HG02852 (cell line): ENCODE results near the gene BLZF1.
A peak's percentile ranks its signal among the peaks of the same experiment; 100 is the strongest.
"Not testable (repeated sequence)": the region's sequence is repeated elsewhere in the genome, so short reads cannot be mapped to it uniquely, and the experiment has no call there.

Experiments used
- ATAC-seq: cut with Tn5 transposase; IDR thresholded peaks from one replicate; pipeline ENCODE4 v1.9.1; 2021; ENCODE audit warnings: mild to moderate bottlenecking, moderate library complexity; ENCODE audit not compliant: unreplicated experiment

Gene BLZF1

GRCh38 chr1:169360415-169360814, 7.6 kb upstream of the BLZF1 start:
- ATAC-seq = no peak

- ATAC-seq = no peak
Measured at GRCh38 chr1:169361281-169361680, 6.7 kb upstream of the BLZF1 start.

- peak; percentile 35 for ATAC-seq
Measured at GRCh38 chr1:169363046-169363730, 4.8 kb upstream of the BLZF1 start.

DNA sequence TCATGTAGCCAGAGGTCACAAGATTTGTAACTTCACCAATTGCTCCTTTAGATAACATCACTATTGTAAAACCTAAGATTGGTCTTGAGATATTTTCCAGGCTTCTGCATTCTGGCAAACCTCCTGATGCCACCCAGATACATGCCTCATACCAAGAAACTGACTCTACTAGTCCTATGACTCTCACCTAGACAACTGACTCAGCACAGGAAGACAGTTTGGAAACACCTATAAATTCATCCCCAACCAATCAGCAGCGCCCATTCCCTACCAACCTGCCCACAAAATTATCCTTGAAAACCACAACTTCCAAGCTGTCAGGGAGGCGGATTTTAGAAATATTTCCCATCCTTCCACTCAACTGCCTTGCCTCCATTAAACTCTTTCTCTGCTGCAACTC, 3.0 kb upstream of the BLZF1 start:
- no peak for ATAC-seq

DNA sequence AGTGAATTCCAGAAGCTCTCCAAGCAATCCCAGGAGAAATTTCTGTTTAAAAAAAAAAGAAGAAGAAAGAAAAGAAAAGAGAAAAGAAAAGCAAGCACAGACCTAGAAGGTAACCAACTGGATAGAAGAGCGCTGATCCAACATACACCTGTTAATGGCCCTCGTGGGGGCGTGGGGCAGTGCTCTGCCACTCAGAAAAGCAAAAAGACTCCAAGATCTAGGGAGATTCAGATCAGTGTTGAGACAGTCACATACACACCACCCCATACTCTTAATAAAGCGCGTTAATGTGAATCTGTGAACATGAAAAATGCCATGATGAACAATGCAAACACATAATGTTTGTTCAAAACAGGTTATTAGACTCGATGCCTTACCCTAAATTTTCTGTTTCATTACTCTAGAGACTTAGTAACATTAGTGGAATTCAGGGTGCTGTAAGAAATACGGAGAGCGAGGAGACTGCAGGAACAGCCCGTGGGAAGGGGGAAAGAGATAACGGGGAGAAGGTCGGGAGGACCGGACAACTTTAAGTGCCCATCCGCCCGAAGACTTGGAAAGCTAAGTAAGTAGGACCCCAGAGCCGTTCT, 804 bp upstream of the BLZF1 start:
- ATAC-seq = no peak

GRCh38 chr1:169368406-169368769, 393 bp downstream of the BLZF1 start:
- no peak for ATAC-seq

DNA sequence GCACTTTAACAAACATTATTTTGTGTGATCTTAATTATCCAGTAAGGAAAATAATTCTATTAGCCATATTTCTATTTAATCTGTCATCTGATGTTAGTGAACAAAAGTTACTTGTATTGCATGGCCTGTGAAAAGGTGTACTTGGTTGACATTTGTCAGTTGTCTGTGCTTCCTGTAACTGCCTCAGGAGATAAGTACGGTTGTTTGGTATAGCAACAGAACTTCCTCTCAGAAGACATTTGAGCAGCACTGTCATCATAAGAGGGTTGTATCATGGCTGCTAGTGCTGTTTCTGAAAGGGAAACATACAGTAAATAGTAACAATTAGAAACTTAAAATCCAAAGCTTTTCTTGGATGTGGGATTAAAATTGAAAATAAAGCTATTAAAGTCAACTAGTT, 3.4 kb downstream of the BLZF1 start:
- ATAC-seq = no peak

DNA sequence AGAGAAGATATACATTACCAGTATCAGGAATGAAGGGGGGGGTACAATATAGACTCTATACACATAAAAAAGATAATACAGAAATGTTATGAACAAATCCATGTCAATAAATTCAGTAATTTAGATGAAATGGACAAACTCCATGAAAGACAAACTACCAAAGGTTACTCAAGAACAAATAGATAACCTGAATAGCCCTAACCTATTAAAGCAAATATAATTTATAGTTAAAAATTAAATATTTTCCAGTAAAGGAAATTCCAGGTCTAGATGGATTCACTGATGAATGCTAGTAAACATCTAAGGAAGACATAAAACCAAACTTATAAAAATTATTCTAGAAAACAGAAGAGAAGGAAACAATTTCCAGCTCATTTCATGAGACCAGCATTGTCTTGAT, 13.2 kb downstream of the BLZF1 start:
- no peak for ATAC-seq

- no peak for ATAC-seq
Measured at GRCh38 chr1:169383449-169383848, 15.5 kb downstream of the BLZF1 start.

- no peak for ATAC-seq
Measured at GRCh38 chr1:169387399-169387798, 19.4 kb downstream of the BLZF1 start.

GRCh38 chr1:169390303-169390702, 22.3 kb downstream of the BLZF1 start:
- ATAC-seq = peak; percentile 95

DNA sequence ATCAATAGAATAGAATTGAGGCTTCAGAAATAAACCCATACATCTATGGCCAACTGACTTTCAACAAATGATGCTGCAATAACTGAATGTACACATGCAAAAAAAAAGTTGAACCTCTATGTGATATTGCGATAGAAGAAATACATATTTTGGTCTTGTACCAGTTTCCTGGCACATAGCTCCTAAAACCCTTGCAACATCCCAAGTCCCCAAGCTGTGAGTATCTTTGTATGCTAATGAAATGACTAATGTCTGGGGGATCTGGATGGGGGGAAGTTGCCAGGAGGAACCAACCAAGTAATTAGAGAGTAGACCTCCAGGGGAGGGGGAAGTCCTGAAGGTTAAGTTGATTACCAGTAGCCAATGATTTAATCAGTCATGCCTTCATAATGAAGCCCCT, 24.4 kb downstream of the BLZF1 start:
- ATAC-seq = no peak

- no peak for ATAC-seq
Measured at GRCh38 chr1:169395955-169396354, 28.0 kb downstream of the BLZF1 start.

DNA sequence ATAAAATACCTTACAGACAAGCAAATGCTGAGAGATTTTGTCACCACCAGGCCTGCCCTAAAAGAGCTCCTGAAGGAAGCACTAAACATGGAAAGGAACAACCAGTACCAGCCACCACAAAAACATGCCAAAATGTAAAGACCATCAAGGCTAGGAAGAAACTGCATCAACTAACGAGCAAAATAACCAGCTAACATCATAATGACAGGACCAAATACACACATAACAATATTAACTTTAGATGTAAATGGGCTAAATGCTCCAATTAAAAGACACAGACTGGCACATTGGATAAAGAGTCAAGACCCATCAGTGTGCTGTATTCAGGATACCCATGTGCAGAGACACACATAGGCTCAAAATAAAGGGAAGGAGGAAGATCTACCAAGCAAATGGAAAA, 34.6 kb downstream of the BLZF1 start:
- not testable (repeated sequence) for ATAC-seq

DNA sequence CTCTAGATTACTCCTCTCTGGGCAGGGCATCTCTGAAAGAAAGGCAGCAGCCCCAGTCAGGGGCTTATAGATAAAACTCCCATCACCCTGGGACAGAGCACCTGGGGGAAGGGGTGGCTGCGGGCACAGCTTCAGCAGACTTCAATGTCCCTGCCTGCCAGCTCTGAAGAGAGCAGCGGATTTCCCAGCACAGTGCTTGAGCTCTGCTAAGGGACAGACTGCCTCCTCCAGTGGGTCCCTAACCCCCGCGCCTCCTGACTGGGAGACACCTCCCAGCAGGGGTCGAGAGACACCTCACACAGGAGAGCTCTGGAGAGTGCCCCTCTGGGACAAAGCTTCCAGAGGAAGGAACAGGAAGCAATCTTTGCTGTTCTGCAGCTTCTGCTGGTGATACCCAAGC, 40.3 kb downstream of the BLZF1 start:
- not testable (repeated sequence) for ATAC-seq

- ATAC-seq = no peak
Measured at GRCh38 chr1:169414952-169415351, 47.0 kb downstream of the BLZF1 start.

DNA sequence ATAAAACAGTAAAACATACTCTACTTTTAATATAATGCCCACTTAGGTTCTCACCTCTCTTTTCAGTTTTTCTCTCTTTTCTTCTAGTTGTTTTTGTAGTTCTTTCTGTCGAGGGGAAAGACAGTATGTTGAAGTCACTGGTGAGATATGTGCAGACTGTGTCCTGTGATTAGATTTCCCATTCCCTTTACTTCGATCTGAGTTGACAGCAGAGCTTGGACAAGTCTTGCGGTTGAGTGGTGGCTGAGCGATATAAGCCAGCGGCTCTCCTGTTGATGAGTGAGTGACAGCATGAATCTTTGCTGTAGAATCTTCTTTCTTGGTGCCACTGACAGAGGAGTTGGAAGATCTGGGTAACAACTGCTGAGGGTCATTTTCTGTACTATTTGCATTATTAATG, 53.3 kb downstream of the BLZF1 start:
- no peak for ATAC-seq

DNA sequence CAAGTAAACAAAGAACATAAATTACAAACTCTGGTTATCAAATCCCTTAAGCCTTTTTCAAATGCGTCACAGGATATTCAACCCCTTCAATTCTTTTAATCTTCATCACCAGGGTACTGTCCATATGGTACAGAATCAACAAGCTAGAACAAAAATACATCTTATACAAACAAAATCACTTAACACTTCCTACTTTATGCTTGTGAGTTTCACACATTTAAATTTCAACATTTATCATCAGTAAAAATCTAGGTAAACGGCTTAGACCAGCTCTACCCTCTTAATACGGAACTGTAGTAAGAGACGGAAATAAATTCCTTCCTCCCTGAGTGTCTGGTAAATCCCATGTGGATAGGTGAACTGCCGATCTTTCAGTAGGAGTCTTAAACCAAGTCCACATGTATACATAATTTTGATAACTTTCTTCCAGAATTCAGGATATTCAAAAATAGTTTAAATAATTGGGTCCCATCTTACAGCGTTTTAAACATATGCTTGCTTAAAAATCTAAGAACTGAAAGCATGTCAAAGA, 58.2 kb downstream of the BLZF1 start:
- no peak for ATAC-seq

GRCh38 chr1:169427081-169427641, 59.2 kb downstream of the BLZF1 start, which contains the start of gene CCDC181:
CCDC181 (minus strand) TSS chr1:169427474; CDS start chr1:169424927, 2,547 bp downstream.
- peak; percentile 79 for ATAC-seq
